Colonic mucosa (tissue), 4 donors: Measurements from ENCODE around the gene TMEM198. TPM values are rescaled to one million over a fixed set of nuclear protein-coding genes. Genes with fewer than 3 reads are reported as not detected.

Experiments
- DNase-seq: peaks from one replicate; pipeline ENCODE4 v3.0.0-alpha.2; 2020
- H3K27ac ChIP-seq: fragments of 200-600 bp; one replicate; pipeline ENCODE4 v1.8.0; 2021
- H3K27me3 ChIP-seq: fragments of 200-600 bp; one replicate; pipeline ENCODE4 v1.8.0; 2021
- H3K36me3 ChIP-seq: fragments of 200-600 bp; one replicate; pipeline ENCODE4 v1.8.0; 2021
- H3K4me1 ChIP-seq: fragments of 200-600 bp; one replicate; pipeline ENCODE4 v1.8.0; 2021; ENCODE audit warnings: mild to moderate bottlenecking
- H3K4me3 ChIP-seq: fragments of 200-600 bp; one replicate; pipeline ENCODE4 v1.8.0; 2021
- H3K9ac ChIP-seq, 2 donors: one replicate each; pipeline ENCODE4 v1.7.0; 2013; ENCODE audit warnings: control low read depth in 2 of 2, low read depth in 2 of 2, low read length in 2 of 2
- H3K9me3 ChIP-seq: fragments of 200-600 bp; one replicate; pipeline ENCODE4 v1.8.0; 2021
- intact Hi-C: fragments of 100-400 bp; cut with DNase I; formaldehyde crosslinking; loops from one replicate; pipeline ENCODE4 v1.14.1; 2022
- total RNA-seq, 2 donors: library from RNA; stranded (reverse); fragmentation: NEBNext Ultra II Directional in 1 of 2; extraction: Animal tissue kit (Norgen Biotek cat#: 25700) in 1 of 2; gene quantifications; one replicate each; pipeline ENCODE4 v1.2.1, GENCODE V29; 2021
- TF ChIP-seq, protein P1 (sequence below): fragments of 200-600 bp; IDR thresholded peaks from one replicate; pipeline ENCODE4 v1.8.0; 2022; ENCODE audit warnings: antibody characterized with exemption, mild to moderate bottlenecking
- donor health status: healthy.
- donor health status: DM: no; HTN: no; CAD: no.
- donor health status: DM: no; HTN: no; CAD: no.

TMEM198 gene
- total RNA-seq, 2 donors from 2014 or later, result 1.7 to 2.9 TPM

DNA sequence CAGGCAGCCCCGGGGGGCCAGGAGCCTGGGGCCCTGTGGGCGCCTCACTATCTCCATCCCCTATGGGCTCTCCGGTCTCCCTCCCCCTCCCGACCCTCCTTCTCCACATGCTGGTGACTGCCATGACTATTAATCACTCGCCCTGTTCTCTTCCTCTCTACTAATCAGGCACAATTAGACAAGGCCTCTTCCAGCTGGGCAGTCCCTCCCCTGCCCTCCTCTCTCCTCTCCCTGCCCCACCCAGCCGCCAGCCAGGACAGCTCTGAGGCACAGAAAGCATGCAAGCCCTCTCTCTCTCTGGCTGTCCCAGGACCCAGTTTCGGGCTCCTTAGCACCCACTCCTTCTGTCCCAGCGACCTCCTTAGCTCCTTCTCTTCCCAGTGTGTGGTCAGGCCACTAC, 23.7 kb upstream of the TMEM198 start:
- intact Hi-C loops, result no loop called here

DNA sequence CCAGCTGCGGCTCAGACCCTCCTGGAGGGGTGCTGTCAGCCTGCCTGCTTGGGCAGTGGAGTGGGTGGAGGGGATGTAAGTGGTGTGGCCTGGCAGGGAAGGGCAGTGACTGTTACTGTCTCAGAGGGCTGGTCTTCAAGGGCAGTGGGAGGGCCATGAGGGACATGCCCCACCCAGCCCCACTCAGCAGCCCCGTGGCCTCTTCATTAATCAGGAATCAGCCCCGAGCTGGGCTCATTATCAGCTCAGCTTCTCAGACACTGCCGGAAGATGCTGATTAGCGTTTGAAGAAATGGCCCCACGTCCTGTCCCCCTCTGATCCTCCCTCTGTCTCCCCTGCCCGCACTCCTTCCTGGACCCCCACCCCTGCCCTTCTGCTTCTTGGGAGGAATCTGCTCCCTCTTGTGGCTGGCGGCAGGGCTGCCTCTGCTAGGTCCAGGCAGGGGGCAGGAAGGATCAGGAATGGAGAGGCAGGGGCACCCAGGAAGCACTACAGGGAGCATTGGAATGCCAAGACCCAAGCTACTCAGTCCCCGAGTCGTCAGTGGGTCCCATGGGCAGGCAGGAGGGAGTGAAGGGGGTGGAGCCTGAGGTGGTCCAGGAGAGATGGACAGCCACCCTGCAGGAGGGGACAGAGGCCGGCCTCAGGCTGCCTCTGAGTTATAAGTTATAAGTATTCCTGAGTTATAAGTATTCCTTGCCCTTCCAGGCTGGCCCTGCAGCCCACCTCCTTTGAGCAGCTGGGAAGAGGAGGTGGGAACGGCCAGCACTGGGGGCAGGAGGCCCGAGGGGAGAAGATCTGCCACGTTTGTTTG, 22.6 kb upstream of the TMEM198 start:
- intact Hi-C loops, result no loop called here
- TF ChIP-seq, protein P1, sequence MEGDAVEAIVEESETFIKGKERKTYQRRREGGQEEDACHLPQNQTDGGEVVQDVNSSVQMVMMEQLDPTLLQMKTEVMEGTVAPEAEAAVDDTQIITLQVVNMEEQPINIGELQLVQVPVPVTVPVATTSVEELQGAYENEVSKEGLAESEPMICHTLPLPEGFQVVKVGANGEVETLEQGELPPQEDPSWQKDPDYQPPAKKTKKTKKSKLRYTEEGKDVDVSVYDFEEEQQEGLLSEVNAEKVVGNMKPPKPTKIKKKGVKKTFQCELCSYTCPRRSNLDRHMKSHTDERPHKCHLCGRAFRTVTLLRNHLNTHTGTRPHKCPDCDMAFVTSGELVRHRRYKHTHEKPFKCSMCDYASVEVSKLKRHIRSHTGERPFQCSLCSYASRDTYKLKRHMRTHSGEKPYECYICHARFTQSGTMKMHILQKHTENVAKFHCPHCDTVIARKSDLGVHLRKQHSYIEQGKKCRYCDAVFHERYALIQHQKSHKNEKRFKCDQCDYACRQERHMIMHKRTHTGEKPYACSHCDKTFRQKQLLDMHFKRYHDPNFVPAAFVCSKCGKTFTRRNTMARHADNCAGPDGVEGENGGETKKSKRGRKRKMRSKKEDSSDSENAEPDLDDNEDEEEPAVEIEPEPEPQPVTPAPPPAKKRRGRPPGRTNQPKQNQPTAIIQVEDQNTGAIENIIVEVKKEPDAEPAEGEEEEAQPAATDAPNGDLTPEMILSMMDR, result peak; percentile 27
- Histone ChIP-seq H3K27me3 (peaks cover 35% of the 10 kb centered on the region), H3K9ac (no peak overlapping the region), H3K9me3 (no peaks in the 10 kb centered on the region), H3K36me3 (no peaks in the 10 kb centered on the region), H3K4me1 (no peaks in the 10 kb centered on the region), H3K27ac (no peak overlapping the region), H3K4me3 (no peak overlapping the region)
- DNase-seq, result no peak

More for the DNA sequence above, 23.7 kb upstream of the TMEM198 start:
- Histone ChIP-seq H3K4me1 (no peaks in the 10 kb centered on the region), H3K36me3 (no peaks in the 10 kb centered on the region), H3K9me3 (no peaks in the 10 kb centered on the region), H3K9ac (no peak overlapping the region), H3K27me3 (peaks cover 35% of the 10 kb centered on the region), H3K27ac (no peak overlapping the region), H3K4me3 (no peak overlapping the region)
- TF ChIP-seq, protein P1, result no peak
- DNase-seq, result no peak

DNA sequence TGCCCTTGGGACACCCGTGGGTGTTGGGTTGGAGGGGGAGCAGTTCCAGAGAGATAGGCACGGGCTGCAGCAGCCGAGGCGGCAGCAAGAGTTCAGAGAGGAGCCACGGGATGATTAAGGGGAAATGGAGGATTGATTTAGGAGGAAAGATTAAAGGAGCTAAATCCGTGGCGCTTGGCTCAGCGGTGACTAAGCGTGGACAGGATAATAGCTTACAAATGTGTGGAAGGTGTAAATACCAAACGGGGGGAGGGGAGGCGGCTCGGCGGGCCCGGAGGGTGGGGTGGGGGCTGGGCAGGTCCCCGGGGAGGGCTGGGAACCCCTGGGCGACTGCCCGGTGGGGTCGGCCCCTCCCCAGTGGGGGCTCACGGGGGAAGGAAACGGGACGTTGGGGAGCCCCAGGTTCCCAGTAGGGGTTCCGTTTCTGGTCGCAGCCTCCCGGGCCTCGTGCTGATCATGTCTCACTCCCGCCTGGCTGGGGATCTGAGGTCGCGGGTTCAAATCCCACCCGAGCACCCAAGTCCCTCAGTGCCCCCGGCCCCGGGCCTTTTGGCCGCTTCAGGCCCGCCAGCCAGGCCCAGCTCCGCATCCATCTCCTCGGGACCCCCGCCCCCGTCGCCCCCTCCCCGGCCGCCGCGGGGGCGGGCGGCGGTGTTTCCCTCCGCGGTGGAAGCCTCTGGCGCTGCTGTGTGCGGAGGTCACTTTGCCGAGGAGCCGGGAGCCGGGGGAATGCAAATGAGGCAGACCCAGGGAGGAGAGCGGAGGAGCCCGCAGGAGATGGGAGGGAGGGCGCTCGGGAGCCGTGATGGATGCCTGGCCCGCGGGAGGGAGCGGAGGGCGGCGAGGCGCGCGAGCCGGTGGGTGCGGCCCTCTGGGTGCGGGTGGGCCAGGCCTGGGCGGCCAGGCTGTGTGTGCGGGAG, 21.5 kb upstream of the TMEM198 start:
- Histone ChIP-seq H3K4me3 (no peak overlapping the region), H3K27ac (no peak overlapping the region)
- intact Hi-C loops, result no loop called here

DNA sequence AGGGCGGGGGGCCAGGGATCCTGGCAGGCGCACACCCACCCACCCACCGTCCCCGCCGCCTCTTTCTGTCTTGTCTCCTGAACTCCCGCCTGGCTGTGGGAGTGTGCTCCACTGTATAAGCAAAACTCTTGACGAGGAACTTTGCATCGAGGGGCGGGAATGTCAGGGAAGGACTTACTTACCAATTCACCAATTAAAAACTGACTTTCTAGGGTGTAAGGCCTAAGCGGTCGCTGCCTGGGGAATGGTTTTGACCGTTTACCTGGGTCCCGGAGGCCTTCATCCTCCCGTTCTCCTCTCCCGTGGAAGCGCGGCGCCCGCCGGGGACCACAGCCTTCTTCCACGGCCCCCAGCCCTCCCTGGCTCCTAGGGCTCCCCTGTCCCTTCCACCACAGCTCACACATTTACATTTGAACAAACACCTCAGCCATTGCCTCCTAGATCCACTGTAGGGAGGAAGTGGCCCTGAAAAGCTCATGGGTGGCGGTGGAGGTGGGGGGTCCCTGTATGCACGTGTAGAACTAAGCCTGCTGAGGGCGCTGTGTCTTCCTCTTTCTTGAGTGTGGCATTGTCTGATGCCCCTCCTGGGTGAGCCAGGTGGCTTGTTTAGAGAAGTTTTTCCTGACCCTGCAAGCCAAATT, 20.7 kb upstream of the TMEM198 start:
- Histone ChIP-seq H3K4me3 (no peak overlapping the region), H3K36me3 (no peaks in the 10 kb centered on the region), H3K9me3 (no peaks in the 10 kb centered on the region), H3K4me1 (no peaks in the 10 kb centered on the region), H3K27ac (no peak overlapping the region), H3K9ac (no peak overlapping the region), H3K27me3 (peaks cover 35% of the 10 kb centered on the region)
- DNase-seq, result no peak
- intact Hi-C loops, result no loop called here
- TF ChIP-seq, protein P1, result no peak

More for the DNA sequence above, 21.5 kb upstream of the TMEM198 start:
- H3K4me1 ChIP-seq, result no peaks in the 10 kb centered on the region
- H3K27me3 ChIP-seq, result peaks cover 35% of the 10 kb centered on the region
- H3K36me3 ChIP-seq, result no peaks in the 10 kb centered on the region
- no peak for DNase-seq
- no peak overlapping the region for H3K9ac ChIP-seq
- no peaks in the 10 kb centered on the region for H3K9me3 ChIP-seq
- TF ChIP-seq, protein P1, result no peak

DNA sequence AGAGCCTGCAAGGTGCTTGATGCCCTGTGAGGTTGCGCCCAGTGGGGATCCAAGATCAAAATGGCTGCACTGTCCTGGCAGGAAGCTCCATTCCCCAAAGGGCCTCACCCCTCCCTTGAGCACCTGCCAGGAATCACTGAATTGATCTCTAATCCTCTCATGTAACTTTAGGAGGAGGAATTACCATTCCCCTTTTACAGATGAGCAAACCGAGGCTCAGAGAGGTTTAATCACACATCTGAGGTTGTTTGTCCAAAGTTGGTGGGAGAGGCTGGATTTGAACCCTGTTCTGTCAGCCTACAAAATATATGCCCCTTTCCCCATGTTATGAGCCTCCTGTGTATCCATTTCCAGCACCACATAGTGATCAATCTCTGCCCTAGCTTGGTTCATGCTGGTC, 19.0 kb upstream of the TMEM198 start:
- Histone ChIP-seq H3K4me1 (no peaks in the 10 kb centered on the region), H3K4me3 (no peak overlapping the region), H3K27me3 (peaks cover 45% of the 10 kb centered on the region), H3K9me3 (no peaks in the 10 kb centered on the region), H3K36me3 (no peaks in the 10 kb centered on the region), H3K9ac (no peak overlapping the region), H3K27ac (no peak overlapping the region)
- TF ChIP-seq, protein P1, result no peak
- intact Hi-C loops, result no loop called here
- DNase-seq, result no peak
